Measurements from ENCODE around the gene SEMA3B.
"Not testable (repeated sequence)": the region's sequence is repeated elsewhere in the genome, so short reads cannot be mapped to it uniquely, and the experiment has no call there.

SEMA3B gene

GRCh38 chr3:50237754-50238548 lies 31.0 kb upstream of the SEMA3B start:
- peak; percentile 53 for DNase-seq (ENCODE audit: low read depth)

GRCh38 chr3:50238549-50239026 lies 30.4 kb upstream of the SEMA3B start:
- no peak for DNase-seq (ENCODE audit: low read depth)

GRCh38 chr3:50239649-50240048 lies 29.3 kb upstream of the SEMA3B start:
- DNase-seq (ENCODE audit: low read depth) = no peak

- no peak for DNase-seq (ENCODE audit: low read depth)
Observed at GRCh38 chr3:50241163-50241562, 27.8 kb upstream of the SEMA3B start.

- DNase-seq (ENCODE audit: low read depth) = no peak
Observed at GRCh38 chr3:50241713-50242380, 27.1 kb upstream of the SEMA3B start.

- no peak for DNase-seq (ENCODE audit: low read depth)
Observed at GRCh38 chr3:50242381-50242770, 26.6 kb upstream of the SEMA3B start.

- DNase-seq (ENCODE audit: low read depth) = no peak
Observed at GRCh38 chr3:50242851-50243542, 25.9 kb upstream of the SEMA3B start.

GRCh38 chr3:50243543-50243895 lies 25.4 kb upstream of the SEMA3B start:
- DNase-seq (ENCODE audit: low read depth) = no peak

GRCh38 chr3:50244813-50245212 lies 24.1 kb upstream of the SEMA3B start:
- not testable (repeated sequence) for DNase-seq (ENCODE audit: low read depth)

GRCh38 chr3:50245251-50245745 lies 23.6 kb upstream of the SEMA3B start:
- no peak for DNase-seq (ENCODE audit: low read depth)

GRCh38 chr3:50245831-50246516 lies 23.0 kb upstream of the SEMA3B start:
- no peak for DNase-seq (ENCODE audit: low read depth)

- peak; percentile 75 for DNase-seq (ENCODE audit: low read depth)
Observed at GRCh38 chr3:50246517-50246954, 22.4 kb upstream of the SEMA3B start.

GRCh38 chr3:50248387-50248786 lies 20.6 kb upstream of the SEMA3B start:
- no peak for DNase-seq (ENCODE audit: low read depth)

- no peak for DNase-seq (ENCODE audit: low read depth)
Observed at GRCh38 chr3:50249457-50249856, 19.5 kb upstream of the SEMA3B start.

- no peak for DNase-seq (ENCODE audit: low read depth)
Observed at GRCh38 chr3:50250514-50250913, 18.4 kb upstream of the SEMA3B start.

- DNase-seq (ENCODE audit: low read depth) = no peak
Observed at GRCh38 chr3:50251220-50251619, 17.7 kb upstream of the SEMA3B start.

- no peak for DNase-seq (ENCODE audit: low read depth)
Observed at GRCh38 chr3:50254577-50255250, 14.2 kb upstream of the SEMA3B start.

GRCh38 chr3:50255251-50255615 lies 13.7 kb upstream of the SEMA3B start:
- DNase-seq (ENCODE audit: low read depth) = no peak

GRCh38 chr3:50256978-50257890 lies 11.7 kb upstream of the SEMA3B start:
- DNase-seq (ENCODE audit: low read depth) = no peak

- DNase-seq (ENCODE audit: low read depth) = no peak
Observed at GRCh38 chr3:50258029-50258680, 10.8 kb upstream of the SEMA3B start.

Measured in GM04503 (cell line).